ENCODE data around the gene PPM1F. TPM values are rescaled to one million over a fixed set of nuclear protein-coding genes. Genes with fewer than 3 reads are reported as not detected.

The PPM1F gene
- total and polyA plus RNA-seq, 4 donors, result 1.8 to 15.5 (median 8.9) TPM

GRCh38 chr22:21958360-21959273 lies 6.0 kb upstream of the PPM1F start:
- 94% methylated on average over 22 of the region's 22 CpGs for WGBS
- H3K9me3 ChIP-seq (ENCODE audit: control insufficient read depth in 4 of 4, low read length in 3 of 4), result no peaks in the 10 kb centered on the region
- no peak overlapping the region for H3K27ac ChIP-seq (ENCODE audit: low read depth in 1 of 2, low read length in 2 of 2)
- no peak for TF ChIP-seq SP1 (IDR thresholded peaks at IDR 0.05)
- TF ChIP-seq EGR1 (IDR thresholded peaks at IDR 0.05; ENCODE audit: low read depth in 2 of 2), result no peak
- TF ChIP-seq, protein P1, sequence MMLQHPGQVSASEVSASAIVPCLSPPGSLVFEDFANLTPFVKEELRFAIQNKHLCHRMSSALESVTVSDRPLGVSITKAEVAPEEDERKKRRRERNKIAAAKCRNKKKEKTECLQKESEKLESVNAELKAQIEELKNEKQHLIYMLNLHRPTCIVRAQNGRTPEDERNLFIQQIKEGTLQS (IDR thresholded peaks at IDR 0.05), result no peak
- no peak for TF ChIP-seq FOXA2 (IDR thresholded peaks at IDR 0.05)
- no peak for TF ChIP-seq TAF1 (conservative IDR thresholded peaks at IDR 0.05)
- no peak for TF ChIP-seq FOXA1 (IDR thresholded peaks at IDR 0.05)
- TF ChIP-seq, protein P2, sequence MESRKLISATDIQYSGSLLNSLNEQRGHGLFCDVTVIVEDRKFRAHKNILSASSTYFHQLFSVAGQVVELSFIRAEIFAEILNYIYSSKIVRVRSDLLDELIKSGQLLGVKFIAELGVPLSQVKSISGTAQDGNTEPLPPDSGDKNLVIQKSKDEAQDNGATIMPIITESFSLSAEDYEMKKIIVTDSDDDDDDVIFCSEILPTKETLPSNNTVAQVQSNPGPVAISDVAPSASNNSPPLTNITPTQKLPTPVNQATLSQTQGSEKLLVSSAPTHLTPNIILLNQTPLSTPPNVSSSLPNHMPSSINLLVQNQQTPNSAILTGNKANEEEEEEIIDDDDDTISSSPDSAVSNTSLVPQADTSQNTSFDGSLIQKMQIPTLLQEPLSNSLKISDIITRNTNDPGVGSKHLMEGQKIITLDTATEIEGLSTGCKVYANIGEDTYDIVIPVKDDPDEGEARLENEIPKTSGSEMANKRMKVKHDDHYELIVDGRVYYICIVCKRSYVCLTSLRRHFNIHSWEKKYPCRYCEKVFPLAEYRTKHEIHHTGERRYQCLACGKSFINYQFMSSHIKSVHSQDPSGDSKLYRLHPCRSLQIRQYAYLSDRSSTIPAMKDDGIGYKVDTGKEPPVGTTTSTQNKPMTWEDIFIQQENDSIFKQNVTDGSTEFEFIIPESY (IDR thresholded peaks at IDR 0.05), result no peak
- TF ChIP-seq, protein P3, sequence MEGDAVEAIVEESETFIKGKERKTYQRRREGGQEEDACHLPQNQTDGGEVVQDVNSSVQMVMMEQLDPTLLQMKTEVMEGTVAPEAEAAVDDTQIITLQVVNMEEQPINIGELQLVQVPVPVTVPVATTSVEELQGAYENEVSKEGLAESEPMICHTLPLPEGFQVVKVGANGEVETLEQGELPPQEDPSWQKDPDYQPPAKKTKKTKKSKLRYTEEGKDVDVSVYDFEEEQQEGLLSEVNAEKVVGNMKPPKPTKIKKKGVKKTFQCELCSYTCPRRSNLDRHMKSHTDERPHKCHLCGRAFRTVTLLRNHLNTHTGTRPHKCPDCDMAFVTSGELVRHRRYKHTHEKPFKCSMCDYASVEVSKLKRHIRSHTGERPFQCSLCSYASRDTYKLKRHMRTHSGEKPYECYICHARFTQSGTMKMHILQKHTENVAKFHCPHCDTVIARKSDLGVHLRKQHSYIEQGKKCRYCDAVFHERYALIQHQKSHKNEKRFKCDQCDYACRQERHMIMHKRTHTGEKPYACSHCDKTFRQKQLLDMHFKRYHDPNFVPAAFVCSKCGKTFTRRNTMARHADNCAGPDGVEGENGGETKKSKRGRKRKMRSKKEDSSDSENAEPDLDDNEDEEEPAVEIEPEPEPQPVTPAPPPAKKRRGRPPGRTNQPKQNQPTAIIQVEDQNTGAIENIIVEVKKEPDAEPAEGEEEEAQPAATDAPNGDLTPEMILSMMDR (IDR thresholded peaks at IDR 0.05; ENCODE audit: low read depth, low read length, missing input control), result no peak
- no peak for TF ChIP-seq RAD21 (IDR thresholded peaks at IDR 0.05)
- TF ChIP-seq, protein P4, sequence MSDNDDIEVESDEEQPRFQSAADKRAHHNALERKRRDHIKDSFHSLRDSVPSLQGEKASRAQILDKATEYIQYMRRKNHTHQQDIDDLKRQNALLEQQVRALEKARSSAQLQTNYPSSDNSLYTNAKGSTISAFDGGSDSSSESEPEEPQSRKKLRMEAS (IDR thresholded peaks at IDR 0.05), result no peak
- no peak for TF ChIP-seq NR2F2 (IDR thresholded peaks at IDR 0.05)
- TF ChIP-seq RXRA (IDR thresholded peaks at IDR 0.05), result no peak
- TF ChIP-seq HNF4A (conservative IDR thresholded peaks at IDR 0.05), result no peak
- no peak for TF ChIP-seq GABPA (IDR thresholded peaks at IDR 0.05 in 1 of 2, conservative IDR thresholded peaks at IDR 0.05 in 1 of 2)
- peaks cover 6 to 42% (median 27%) of the 10 kb centered on the region in 4 donors for H3K36me3 ChIP-seq (ENCODE audit: control insufficient read depth in 4 of 4, insufficient read depth in 3 of 4, low read depth in 1 of 4, low read length in 3 of 4)
- DNase-seq (ENCODE audit: low spot score), result no peak
- H3K4me3 ChIP-seq (ENCODE audit: low read depth in 1 of 3, low read length in 3 of 3), result no peak overlapping the region
- no peaks in the 10 kb centered on the region for H3K27me3 ChIP-seq (ENCODE audit: control insufficient read depth in 4 of 4, insufficient read depth in 4 of 4, low read length in 3 of 4)
- H3K9ac ChIP-seq (ENCODE audit: low read depth in 1 of 2, low read length in 2 of 2), result no peak overlapping the region
- H3K4me1 ChIP-seq (ENCODE audit: control insufficient read depth in 4 of 4, insufficient read depth in 4 of 4, low read length in 3 of 4), result peaks cover 0 to 4% (median 0%) of the 10 kb centered on the region in 4 donors

DNA sequence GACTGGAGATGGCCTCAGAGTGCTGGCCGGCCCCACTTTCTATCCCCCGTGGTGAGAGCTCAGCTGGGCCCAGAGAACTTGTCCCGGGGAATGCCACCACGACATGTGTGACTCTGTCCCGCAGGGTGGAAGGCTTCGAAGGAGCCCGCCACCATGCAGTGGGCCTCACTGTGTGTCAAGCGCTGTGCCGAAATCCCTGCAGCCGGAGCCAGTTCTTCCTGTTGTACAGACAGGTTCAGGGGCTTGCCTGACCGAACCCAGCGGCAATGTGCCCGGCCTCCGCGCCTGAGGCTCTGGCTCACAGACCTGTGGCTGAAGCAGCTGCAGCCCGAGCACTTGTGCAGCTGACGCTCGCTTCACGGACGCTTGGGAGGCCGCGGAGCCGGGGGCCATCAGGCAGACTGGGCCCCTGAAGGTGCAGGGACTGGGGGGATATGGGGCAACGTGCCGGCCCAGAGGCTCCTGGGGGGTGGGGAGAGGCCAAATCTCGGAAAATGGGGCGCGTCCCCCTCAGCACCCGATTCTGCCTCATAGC lies 650 bp downstream of the PPM1F start:
- H3K9ac ChIP-seq (ENCODE audit: low read depth in 1 of 2, low read length in 2 of 2), result peak overlapping the region in 1 of 2 donors; percentile 37
- peak; percentile 41 for DNase-seq (ENCODE audit: low spot score)
- H3K9me3 ChIP-seq (ENCODE audit: control insufficient read depth in 4 of 4, low read length in 3 of 4), result no peaks in the 10 kb centered on the region
- H3K27me3 ChIP-seq (ENCODE audit: control insufficient read depth in 4 of 4, insufficient read depth in 4 of 4, low read length in 3 of 4), result no peaks in the 10 kb centered on the region
- H3K4me1 ChIP-seq (ENCODE audit: control insufficient read depth in 4 of 4, insufficient read depth in 4 of 4, low read length in 3 of 4), result peaks cover 4 to 15% (median 9%) of the 10 kb centered on the region in 4 donors
- H3K4me3 ChIP-seq (ENCODE audit: low read depth in 1 of 3, low read length in 3 of 3), result peak overlapping the region; percentile 35 to 77 (median 67)
- 26% methylated on average over 29 of the region's 29 CpGs for WGBS
- peaks cover 0 to 2% (median 0%) of the 10 kb centered on the region in 4 donors for H3K36me3 ChIP-seq (ENCODE audit: control insufficient read depth in 4 of 4, insufficient read depth in 3 of 4, low read depth in 1 of 4, low read length in 3 of 4)
- peak overlapping the region; percentile 57 to 64 for H3K27ac ChIP-seq (ENCODE audit: low read depth in 1 of 2, low read length in 2 of 2)
- TF ChIP-seq, protein P3 (IDR thresholded peaks at IDR 0.05; ENCODE audit: low read depth, low read length, missing input control), result no peak
- TF ChIP-seq SP1 (IDR thresholded peaks at IDR 0.05) (no peak), FOXA1 (IDR thresholded peaks at IDR 0.05) (no peak)

Data from liver (tissue), 9 donors.